GM12873 (cell line): ENCODE results near the gene MLX.

Experiments used
- TF ChIP-seq, protein P1 (sequence below): IDR thresholded peaks from 2 replicates; pipeline ENCODE4 v1.5.1; 2012; ENCODE audit warnings: low read depth, mild to moderate bottlenecking, moderate library complexity, low read length, control low read depth; ENCODE audit not compliant: insufficient read depth; ENCODE audit errors: missing control alignments

MLX gene

DNA sequence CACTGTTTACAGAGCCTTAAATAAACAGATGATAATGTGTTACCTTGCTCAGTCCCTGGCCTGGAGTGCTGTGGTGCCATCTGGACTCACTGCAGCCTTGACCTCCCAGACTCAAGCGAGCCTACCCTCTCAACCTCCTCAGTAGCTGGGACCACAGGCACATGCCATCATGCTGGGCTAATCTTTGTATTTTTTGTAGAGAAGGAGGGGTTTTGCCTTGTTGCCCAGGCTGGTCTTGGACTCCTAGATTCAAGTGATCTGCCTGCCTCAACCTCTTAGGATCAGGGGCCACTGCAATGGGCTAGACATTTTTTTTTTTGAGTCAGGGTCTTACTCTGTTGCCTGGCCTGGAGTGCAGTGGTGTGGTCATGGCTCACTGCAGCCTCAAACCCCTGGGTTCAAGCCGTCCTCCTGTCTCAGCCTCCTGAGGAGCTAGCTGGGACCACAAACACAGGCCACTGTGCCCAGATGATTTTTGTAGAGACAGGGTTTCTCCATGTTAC lies 35.9 kb upstream of the MLX start:
- TF ChIP-seq, protein P1, sequence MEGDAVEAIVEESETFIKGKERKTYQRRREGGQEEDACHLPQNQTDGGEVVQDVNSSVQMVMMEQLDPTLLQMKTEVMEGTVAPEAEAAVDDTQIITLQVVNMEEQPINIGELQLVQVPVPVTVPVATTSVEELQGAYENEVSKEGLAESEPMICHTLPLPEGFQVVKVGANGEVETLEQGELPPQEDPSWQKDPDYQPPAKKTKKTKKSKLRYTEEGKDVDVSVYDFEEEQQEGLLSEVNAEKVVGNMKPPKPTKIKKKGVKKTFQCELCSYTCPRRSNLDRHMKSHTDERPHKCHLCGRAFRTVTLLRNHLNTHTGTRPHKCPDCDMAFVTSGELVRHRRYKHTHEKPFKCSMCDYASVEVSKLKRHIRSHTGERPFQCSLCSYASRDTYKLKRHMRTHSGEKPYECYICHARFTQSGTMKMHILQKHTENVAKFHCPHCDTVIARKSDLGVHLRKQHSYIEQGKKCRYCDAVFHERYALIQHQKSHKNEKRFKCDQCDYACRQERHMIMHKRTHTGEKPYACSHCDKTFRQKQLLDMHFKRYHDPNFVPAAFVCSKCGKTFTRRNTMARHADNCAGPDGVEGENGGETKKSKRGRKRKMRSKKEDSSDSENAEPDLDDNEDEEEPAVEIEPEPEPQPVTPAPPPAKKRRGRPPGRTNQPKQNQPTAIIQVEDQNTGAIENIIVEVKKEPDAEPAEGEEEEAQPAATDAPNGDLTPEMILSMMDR, result no peak

DNA sequence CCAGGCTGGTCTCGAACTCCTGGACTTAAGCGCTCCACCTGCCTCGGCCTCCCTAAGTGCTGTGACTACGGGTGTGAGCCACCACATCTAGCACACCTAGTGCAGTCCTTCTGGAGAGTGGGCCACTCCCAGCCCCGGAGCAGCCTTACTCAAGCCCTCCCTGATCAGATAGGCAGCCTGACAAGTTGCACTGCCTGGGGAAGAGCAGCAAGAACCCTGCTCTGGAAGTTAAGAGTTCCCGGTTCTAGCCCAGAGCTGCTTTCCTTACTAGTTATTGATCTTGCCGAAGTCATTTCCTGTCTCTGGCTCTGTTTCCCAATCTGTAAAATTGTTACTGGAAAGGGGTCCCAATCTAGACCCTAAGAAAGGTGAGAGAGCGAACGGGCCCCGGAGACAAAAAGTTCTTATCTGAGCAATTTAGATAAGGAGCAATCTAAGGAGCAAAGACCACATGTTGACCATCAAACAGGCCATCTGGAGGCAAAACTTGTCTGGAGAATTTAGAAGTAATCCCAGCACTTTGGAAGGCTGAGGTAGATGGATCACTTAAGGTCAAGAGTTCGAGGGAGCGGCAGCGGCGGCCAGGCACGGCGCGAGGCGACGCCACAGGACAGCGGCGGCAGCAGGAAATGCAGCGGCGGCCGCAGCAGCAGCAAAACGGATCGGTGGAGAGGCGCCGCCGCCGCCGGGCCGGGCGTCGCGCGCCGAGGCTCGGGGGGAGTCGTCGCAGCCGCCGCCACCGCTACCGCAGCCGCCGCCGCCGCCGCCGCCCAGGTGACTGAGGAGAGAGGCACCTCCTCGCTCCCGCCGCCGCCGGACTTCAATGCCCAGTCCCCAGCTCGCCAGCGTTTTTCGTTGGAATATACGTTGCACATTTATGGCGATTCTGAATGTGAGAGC lies 35.2 kb upstream of the MLX start:
- TF ChIP-seq, protein P1, result peak; percentile 51

DNA sequence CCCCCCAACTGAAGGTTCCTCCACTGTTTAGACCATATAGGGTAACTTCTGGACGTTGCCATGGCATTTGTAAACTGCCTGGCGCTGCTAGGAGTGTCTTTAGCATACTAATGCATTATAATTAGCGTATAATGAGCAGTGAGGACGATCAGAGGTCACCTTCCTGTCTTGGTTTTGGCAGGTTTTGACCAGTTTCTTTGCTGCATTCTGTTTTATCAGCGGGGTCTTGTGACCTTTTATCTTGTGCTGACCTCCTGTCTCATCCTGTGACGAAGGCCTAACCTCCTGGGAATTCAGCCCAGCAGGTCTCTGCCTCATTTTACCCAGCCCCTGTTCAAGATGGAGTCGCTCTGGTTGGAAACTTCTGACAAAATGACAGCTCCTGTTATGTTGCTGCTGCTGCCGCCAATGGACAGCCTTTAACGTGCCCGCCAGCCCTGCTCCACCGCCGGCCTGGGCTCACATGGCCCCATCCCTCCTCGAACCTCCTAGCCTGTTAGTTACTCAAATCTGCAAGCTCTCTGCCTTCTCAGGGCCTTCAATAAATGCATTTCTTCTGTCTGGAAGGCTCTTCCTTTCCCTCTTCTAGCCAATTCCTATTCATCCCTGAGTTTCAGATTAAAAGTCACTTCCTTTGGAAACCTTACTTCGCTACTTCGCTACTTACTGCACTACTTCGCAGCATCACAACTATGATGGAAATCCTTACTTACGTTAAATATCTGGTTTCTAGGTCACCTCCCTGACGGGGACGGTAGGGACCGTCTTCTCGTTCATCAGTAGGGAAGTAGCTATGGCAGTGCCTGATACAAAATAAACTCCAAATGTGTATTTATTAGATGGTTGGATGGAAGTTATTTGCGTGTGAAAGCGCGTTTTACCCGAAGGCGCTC lies 31.5 kb upstream of the MLX start:
- TF ChIP-seq, protein P1, result no peak

DNA sequence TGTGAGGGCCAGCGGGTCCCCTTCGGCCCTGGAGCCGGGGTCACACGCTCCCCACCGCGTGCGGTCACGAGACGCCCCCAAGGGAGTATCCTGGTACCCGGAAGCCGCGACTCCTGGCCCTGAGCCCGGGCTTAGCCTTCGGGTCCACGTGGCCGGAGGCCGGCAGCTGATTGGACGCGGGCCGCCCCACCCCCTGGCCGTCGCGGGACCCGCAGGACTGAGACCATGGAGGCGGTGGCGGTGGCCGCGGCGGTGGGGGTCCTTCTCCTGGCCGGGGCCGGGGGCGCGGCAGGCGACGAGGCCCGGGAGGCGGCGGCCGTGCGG lies 30.9 kb upstream of the MLX start, which contains the start of gene NAGLU:
NAGLU (plus strand) TSS at position 194 of the 324 bp plus-strand sequence; CDS start at position 226, 32 bp downstream.
- TF ChIP-seq, protein P1, result no peak

DNA sequence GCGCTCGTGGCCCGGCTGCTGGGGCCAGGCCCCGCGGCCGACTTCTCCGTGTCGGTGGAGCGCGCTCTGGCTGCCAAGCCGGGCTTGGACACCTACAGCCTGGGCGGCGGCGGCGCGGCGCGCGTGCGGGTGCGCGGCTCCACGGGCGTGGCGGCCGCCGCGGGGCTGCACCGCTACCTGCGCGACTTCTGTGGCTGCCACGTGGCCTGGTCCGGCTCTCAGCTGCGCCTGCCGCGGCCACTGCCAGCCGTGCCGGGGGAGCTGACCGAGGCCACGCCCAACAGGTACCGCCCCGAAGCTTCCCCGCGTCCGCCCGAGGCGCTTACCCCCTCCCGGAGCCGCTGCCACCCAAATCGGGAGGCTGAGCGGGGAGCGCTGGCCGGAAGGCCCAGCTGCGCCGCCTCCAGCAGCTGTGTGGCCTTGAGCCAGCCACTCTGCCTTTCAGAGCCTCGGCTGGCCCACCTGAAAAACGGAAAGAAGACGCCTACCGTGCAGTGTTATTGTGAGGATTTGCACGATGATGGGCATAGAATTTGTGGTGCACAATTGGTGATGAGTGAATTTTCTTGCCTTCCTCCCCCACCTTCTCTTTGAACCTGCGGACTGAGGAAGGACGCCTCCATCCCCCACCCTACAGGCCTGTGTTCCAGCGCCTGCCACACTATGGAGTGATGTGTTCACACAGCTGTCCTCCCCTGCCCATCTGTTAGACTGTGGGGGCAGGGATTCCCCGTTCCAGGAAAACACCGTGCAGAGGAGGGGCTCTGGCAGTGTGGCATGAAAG lies 30.3 kb upstream of the MLX start:
- TF ChIP-seq, protein P1, result no peak

DNA sequence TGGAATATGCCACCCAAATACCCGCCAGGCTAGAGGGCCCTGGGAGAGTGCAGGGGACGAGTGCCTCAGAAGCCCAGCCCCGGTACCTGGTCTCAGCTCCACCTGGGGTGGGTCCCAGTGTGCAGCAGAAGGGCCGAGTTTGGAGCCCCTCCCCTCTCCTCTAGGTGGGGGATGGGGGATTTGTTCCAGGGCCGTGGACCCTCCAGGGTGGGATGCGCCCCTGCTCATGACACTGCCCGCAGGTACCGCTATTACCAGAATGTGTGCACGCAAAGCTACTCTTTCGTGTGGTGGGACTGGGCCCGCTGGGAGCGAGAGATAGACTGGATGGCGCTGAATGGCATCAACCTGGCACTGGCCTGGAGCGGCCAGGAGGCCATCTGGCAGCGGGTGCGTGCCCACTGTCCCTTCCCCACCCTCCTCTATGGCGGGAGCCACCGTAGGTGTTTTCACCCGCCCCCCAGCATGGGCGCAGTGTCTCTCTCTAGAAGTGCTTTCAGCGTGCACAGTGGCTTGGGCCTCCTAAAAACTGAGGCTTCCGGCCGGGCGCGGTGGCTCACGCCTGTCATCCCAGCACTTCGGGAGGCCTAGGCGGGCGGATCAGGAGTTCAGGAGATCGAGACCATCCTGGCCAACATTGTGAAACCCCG lies 29.6 kb upstream of the MLX start:
- TF ChIP-seq, protein P1, result no peak
